Panc1 (cell line): ENCODE data around the gene RBM14. TPM values are rescaled to one million over a fixed set of nuclear protein-coding genes. Genes with fewer than 3 reads are reported as not detected.
"Not testable (repeated sequence)": the region's sequence is repeated elsewhere in the genome, so short reads cannot be mapped to it uniquely, and the experiment has no call there.

Experiments
- ATAC-seq: fragments of 200-7000 bp; cut with Tn5 transposase; 2 replicates; pipeline ENCODE4 v1.9.1; 2020; ENCODE audit warnings: mild to moderate bottlenecking, moderate library complexity
- BruUV-seq: library from RNA; stranded (reverse); fragments of 400-500 nt; replicated peaks from 2 replicates; lab custom pipeline; 2021; lab: Mats Ljungman, UMichigan
- CTCF ChIA-PET: fragments of 300-600 bp; sonication (Branson Sonifier 250); formaldehyde crosslinking; loops from one replicate; lab custom pipeline; 2022; ENCODE audit warnings: antibody characterized with exemption; lab: Charles Lee
- POLR2A ChIA-PET: fragments of 300-600 bp; sonication (Branson Sonifier 250); formaldehyde crosslinking; loops from one replicate; lab custom pipeline; 2022; ENCODE audit warnings: antibody characterized with exemption; lab: Charles Lee
- DNase-seq: peaks from one replicate; pipeline ENCODE4 v3.0.0-alpha.2; 2010; ENCODE audit warnings: low read depth, low spot score
- H3K27ac ChIP-seq: 2 replicates; pipeline ENCODE4 v1.5.1; 2011; ENCODE audit warnings: mild to moderate bottlenecking, low read length, inconsistent platforms
- H3K27me3 ChIP-seq: fragments of 200-500 bp; sonication (Bioruptor generic); 2 replicates; pipeline ENCODE4 v1.6.0; 2014; ENCODE audit warnings: low read length, inconsistent platforms; ENCODE audit not compliant: control insufficient read depth, insufficient read depth
- H3K36me3 ChIP-seq: fragments of 200-500 bp; sonication (Bioruptor generic); 2 replicates; pipeline ENCODE4 v1.5.1; 2014; ENCODE audit warnings: inconsistent platforms, mild to moderate bottlenecking, low read length, moderate library complexity; ENCODE audit not compliant: control insufficient read depth, insufficient read depth
- H3K4me1 ChIP-seq: 2 replicates; pipeline ENCODE4 v1.5.1; 2011; ENCODE audit warnings: inconsistent platforms, mild to moderate bottlenecking, low read length, moderate library complexity; ENCODE audit not compliant: control insufficient read depth, insufficient read depth
- H3K4me3 ChIP-seq, 2 experiments: 2 replicates each; pipeline ENCODE4 v1.5.1; 2011 to 2012; ENCODE audit warnings: low read depth in 2 of 2, low read length in 2 of 2, mild to moderate bottlenecking in 2 of 2, inconsistent platforms in 1 of 2, moderate library complexity in 1 of 2
- H3K9me3 ChIP-seq: fragments of 200-500 bp; sonication (Bioruptor generic); 2 replicates; pipeline ENCODE4 v1.5.1; 2014; ENCODE audit warnings: low read depth, mild to moderate bottlenecking, inconsistent platforms, low read length, moderate library complexity; ENCODE audit not compliant: control insufficient read depth, insufficient read depth
- CTCF ChIP-seq: fragments of 450-650 bp; IDR thresholded peaks from 2 replicates; pipeline ENCODE4 v1.5.1; 2017; ENCODE audit warnings: mild to moderate bottlenecking
- POLR2AphosphoS5 ChIP-seq: IDR thresholded peaks from 2 replicates; pipeline ENCODE4 v1.6.1; 2012; ENCODE audit warnings: mild to moderate bottlenecking, low read depth, low read length, moderate library complexity
- REST ChIP-seq, 2 experiments: IDR thresholded peaks; 2 replicates each; pipeline ENCODE4 v1.6.1; 2011 to 2012; ENCODE audit warnings: low read depth in 2 of 2, control low read depth in 1 of 2, low read length in 1 of 2, mild to moderate bottlenecking in 1 of 2, moderate library complexity in 1 of 2; ENCODE audit not compliant: insufficient read depth in 1 of 2
- SIN3A ChIP-seq: IDR thresholded peaks from 2 replicates; pipeline ENCODE4 v1.6.1; 2012; ENCODE audit warnings: low read depth, mild to moderate bottlenecking, low read length, moderate library complexity, borderline replicate concordance; ENCODE audit not compliant: insufficient read depth
- TCF7L2 ChIP-seq: IDR thresholded peaks from 2 replicates; pipeline ENCODE4 v1.6.1; 2011; ENCODE audit warnings: mild to moderate bottlenecking, low read depth, low read length, inconsistent platforms
- in situ Hi-C: cut with HindIII; loops from 2 replicates; pipeline ENCODE4 v1.10.0; 2016; ENCODE audit warnings: low sequenced_read_pairs, low pct_unique_long_range_greater_than_20kb
- intact Hi-C: fragments of 100-400 bp; cut with micrococcal nuclease; formaldehyde crosslinking; loops from one replicate; pipeline ENCODE4 v1.10.0; 2022; ENCODE audit not compliant: unreplicated experiment
- total RNA-seq: library from RNA; stranded (reverse); gene quantifications from one replicate; pipeline ENCODE4 v1.2.1, GENCODE V29; 2021; ENCODE audit not compliant: unreplicated experiment

Gene RBM14
- total RNA-seq, 1 experiment from 2014 or later: 93.9 TPM

DNA sequence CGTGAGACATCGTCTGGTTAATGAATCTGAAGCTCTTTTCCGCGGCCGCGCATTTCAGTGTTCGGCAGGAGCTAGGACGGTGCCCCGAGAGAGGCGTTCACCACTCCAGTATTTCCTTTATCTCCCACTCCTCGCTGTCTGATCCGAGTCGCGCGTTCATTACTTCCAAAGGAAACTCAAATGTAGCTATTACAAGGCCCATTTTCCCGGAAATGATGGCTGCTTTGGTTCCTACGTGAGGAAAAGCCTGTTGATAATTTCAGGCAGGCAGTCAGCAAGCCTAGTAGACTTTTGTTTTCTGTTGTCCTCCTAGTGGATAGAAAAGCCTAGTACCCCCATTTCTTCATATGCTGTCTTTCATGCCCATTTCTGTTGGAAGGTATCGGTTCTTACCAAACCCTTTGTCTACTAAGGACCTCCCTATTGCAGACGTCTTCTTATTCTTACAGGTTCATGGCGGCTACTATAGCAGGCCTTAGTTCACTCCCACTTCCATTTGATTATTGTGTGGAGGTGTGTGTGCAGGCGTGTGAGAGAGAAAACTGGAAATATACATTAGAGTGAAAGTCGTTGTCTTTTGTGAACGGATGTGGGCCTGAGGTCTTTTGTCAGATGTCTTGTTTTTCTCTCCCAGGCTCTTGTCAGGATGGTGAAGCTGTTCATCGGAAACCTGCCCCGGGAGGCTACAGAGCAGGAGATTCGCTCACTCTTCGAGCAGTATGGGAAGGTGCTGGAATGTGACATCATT is 22.8 kb downstream of the RBM14 start:
- Histone ChIP-seq H3K4me3 (peak overlapping the region; percentile 91 to 93), H3K9me3 (no peaks in the 10 kb centered on the region), H3K4me1 (peaks cover 49% of the 10 kb centered on the region), H3K27ac (peak overlapping the region; percentile 97), H3K36me3 (peaks cover 42% of the 10 kb centered on the region), H3K27me3 (no peaks in the 10 kb centered on the region)
- ATAC-seq (0 out of 2 replicates have a peak, but pooled peaks have one; percentile 0), DNase-seq (no peak)
- BruUV-seq: TSS peak; percentile 68
- TF ChIP-seq SIN3A: no peak
- in situ Hi-C loops: no loop called here
- ChIA-PET CTCF (interaction anchor here (1.2 kb wide), 1 partner anchor 16 kb away, joined by 3 read pairs; no protein-coding TSS in a partner anchor), POLR2A (interaction anchor here (0.6 to 0.7 kb wide), 4 partner anchors 25 to 362 kb away, joined by 4 to 14 read pairs (median 6); no protein-coding TSS in a partner anchor)
- intact Hi-C loops: no loop called here

DNA sequence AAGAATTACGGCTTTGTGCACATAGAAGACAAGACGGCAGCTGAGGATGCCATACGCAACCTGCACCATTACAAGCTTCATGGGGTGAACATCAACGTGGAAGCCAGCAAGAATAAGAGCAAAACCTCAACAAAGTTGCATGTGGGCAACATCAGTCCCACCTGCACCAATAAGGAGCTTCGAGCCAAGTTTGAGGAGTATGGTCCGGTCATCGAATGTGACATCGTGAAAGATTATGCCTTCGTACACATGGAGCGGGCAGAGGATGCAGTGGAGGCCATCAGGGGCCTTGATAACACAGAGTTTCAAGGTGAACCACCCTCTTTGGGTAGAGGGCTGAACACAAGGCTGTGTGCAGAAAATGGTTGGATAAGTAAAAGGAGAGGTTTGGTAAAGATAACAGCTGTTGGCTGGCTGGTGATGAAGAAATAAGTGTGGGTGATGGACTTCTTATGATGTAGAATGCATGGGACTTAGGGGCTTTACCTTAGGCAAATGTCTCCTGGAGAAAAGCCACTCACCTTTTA is 23.4 kb downstream of the RBM14 start:
- H3K27me3 ChIP-seq, BruUV-seq, intact Hi-C loops, H3K9me3 ChIP-seq, in situ Hi-C loops, CTCF ChIA-PET, ATAC-seq, DNase-seq: not testable (repeated sequence)
- Histone ChIP-seq H3K4me3 (peak overlapping the region; percentile 91 to 93), H3K27ac (peak overlapping the region; percentile 97), H3K36me3 (peaks cover 48% of the 10 kb centered on the region), H3K4me1 (peaks cover 55% of the 10 kb centered on the region)
- POLR2A ChIA-PET: interaction anchor here (0.6 kb wide), 1 partner anchor 38 kb away, joined by 3 read pairs; no protein-coding TSS in a partner anchor

- no peaks in the 10 kb centered on the region for H3K27me3 ChIP-seq
- no peak overlapping the region for H3K27ac ChIP-seq
- no peaks in the 10 kb centered on the region for H3K9me3 ChIP-seq
- H3K4me1 ChIP-seq: peaks cover 54% of the 10 kb centered on the region
- DNase-seq (no peak), ATAC-seq (no peak)
- in situ Hi-C loops: no loop called here
- peak overlapping the region; percentile 91 to 93 for H3K4me3 ChIP-seq
- intact Hi-C loops: no loop called here
- POLR2A ChIA-PET: interaction anchor here (0.7 kb wide), 1 partner anchor 12 kb away, joined by 3 read pairs; no protein-coding TSS in a partner anchor
- H3K36me3 ChIP-seq: peaks cover 66% of the 10 kb centered on the region
- no TSS peak for BruUV-seq
- TF ChIP-seq CTCF: no peak
- TF ChIP-seq REST (IDR thresholded peaks at IDR 0.05; ENCODE audit: insufficient read depth in 1 of 2, low read depth in 2 of 2, low read length in 1 of 2): no peak
- TF ChIP-seq TCF7L2: no peak
- no peak for TF ChIP-seq SIN3A
- TF ChIP-seq POLR2AphosphoS5: no peak
- CTCF ChIA-PET: no interaction called here
Observed at GRCh38 chr11:66641834-66642233, 25.4 kb downstream of the RBM14 start.
